ENCODE data around the gene TRAF5.

Gene TRAF5

GRCh38 chr1:211343607-211344006, 17.0 kb downstream of the TRAF5 start:
- Histone ChIP-seq H3K27ac (no peak overlapping the region), H3K4me3 (ENCODE audit: low read depth, low read length) (no peak overlapping the region)
- TF ChIP-seq CTCF (IDR thresholded peaks at IDR 0.05; ENCODE audit: low read depth, low read length), result no peak

GRCh38 chr1:211344152-211344618, 17.6 kb downstream of the TRAF5 start:
- no peaks in the 10 kb centered on the region for H3K27me3 ChIP-seq (ENCODE audit: insufficient read depth, low read depth, severe bottlenecking)
- no peak for DNase-seq
- H3K36me3 ChIP-seq, result peaks cover 13% of the 10 kb centered on the region
- H3K9me3 ChIP-seq (ENCODE audit: severe bottlenecking), result no peaks in the 10 kb centered on the region
- H3K4me3 ChIP-seq (ENCODE audit: low read depth, low read length), result no peak overlapping the region
- no peak overlapping the region for H3K27ac ChIP-seq
- no peak for TF ChIP-seq CTCF (IDR thresholded peaks at IDR 0.05; ENCODE audit: low read depth, low read length)

More at GRCh38 chr1:211343607-211344006, 17.0 kb downstream of the TRAF5 start:
- no peak for DNase-seq
- Histone ChIP-seq H3K9me3 (ENCODE audit: severe bottlenecking) (no peaks in the 10 kb centered on the region), H3K27me3 (ENCODE audit: insufficient read depth, low read depth, severe bottlenecking) (no peaks in the 10 kb centered on the region), H3K36me3 (peaks cover 18% of the 10 kb centered on the region)

GRCh38 chr1:211345719-211346118, 19.1 kb downstream of the TRAF5 start:
- DNase-seq, result peak; percentile 30
- no peak overlapping the region for H3K27ac ChIP-seq
- no peak for TF ChIP-seq CTCF (IDR thresholded peaks at IDR 0.05; ENCODE audit: low read depth, low read length)

GRCh38 chr1:211347077-211347844, 20.6 kb downstream of the TRAF5 start:
- Histone ChIP-seq H3K9me3 (ENCODE audit: severe bottlenecking) (no peaks in the 10 kb centered on the region), H3K4me3 (ENCODE audit: low read depth, low read length) (no peak overlapping the region), H3K36me3 (peaks cover 6% of the 10 kb centered on the region; the same call in 1 of the 2 replicates), H3K27me3 (ENCODE audit: insufficient read depth, low read depth, severe bottlenecking) (no peaks in the 10 kb centered on the region), H3K27ac (no peak overlapping the region)
- DNase-seq, result no peak
- TF ChIP-seq CTCF (IDR thresholded peaks at IDR 0.05; ENCODE audit: low read depth, low read length), result no peak

More at GRCh38 chr1:211345719-211346118, 19.1 kb downstream of the TRAF5 start:
- Histone ChIP-seq H3K36me3 (peaks cover 12% of the 10 kb centered on the region), H3K27me3 (ENCODE audit: insufficient read depth, low read depth, severe bottlenecking) (no peaks in the 10 kb centered on the region), H3K9me3 (ENCODE audit: severe bottlenecking) (no peaks in the 10 kb centered on the region), H3K4me3 (ENCODE audit: low read depth, low read length) (no peak overlapping the region)

GRCh38 chr1:211348547-211348946, 21.9 kb downstream of the TRAF5 start:
- DNase-seq, result no peak
- H3K4me3 ChIP-seq (ENCODE audit: low read depth, low read length), result no peak overlapping the region
- H3K27me3 ChIP-seq (ENCODE audit: insufficient read depth, low read depth, severe bottlenecking), result no peaks in the 10 kb centered on the region
- H3K9me3 ChIP-seq (ENCODE audit: severe bottlenecking), result no peaks in the 10 kb centered on the region
- H3K27ac ChIP-seq, result no peak overlapping the region
- peaks cover 2% of the 10 kb centered on the region for H3K36me3 ChIP-seq
- no peak for TF ChIP-seq CTCF (IDR thresholded peaks at IDR 0.05; ENCODE audit: low read depth, low read length)

Measured in WERI-Rb-1 (cell line).